Measurements from ENCODE around the gene NFE2L3. TPM values are rescaled to one million over a fixed set of nuclear protein-coding genes. Genes with fewer than 3 reads are reported as not detected.

Gene NFE2L3
- total RNA-seq (2021) = 8.5 and 8.6 TPM in 2 replicates
- Bru-seq, nascent RNA = percentile 51 among the genes with signal in this experiment
- BruChase-seq, experiment 1, labeled RNA remaining after a 2-hour chase = percentile 49 among the genes with signal in this experiment
- BruChase-seq, experiment 2, labeled RNA remaining after a 6-hour chase = percentile 53 among the genes with signal in this experiment
- long read RNA-seq, transcript NFE2L3-201 (4 exons, 3,686 nt) = major isoform, 22 of 25 reads
- long read RNA-seq, partial matches to known transcripts = 0 of 25 reads
- long read RNA-seq, other reads (novel, unspliced or antisense) = 3 of 25 reads

GRCh38 chr7:26151953-26152781 is at the start of gene NFE2L3:
Gene NFE2L3, plus strand, starts transcription at chr7:26152198. Its CDS starts 301 bp downstream, at chr7:26152499.
- H3K27me3 ChIP-seq (replicated peaks; ENCODE audit: insufficient read depth, low read depth, low read length, poor library complexity) = no peaks in the 10 kb centered on the region
- no peaks in the 10 kb centered on the region for H3K9me3 ChIP-seq (ENCODE audit: low read depth, low read length, poor library complexity, severe bottlenecking)
- intact Hi-C loops (cut with micrococcal nuclease; ENCODE audit: unreplicated experiment) = no loop called here
- H3K36me3 ChIP-seq (ENCODE audit: insufficient read depth, low read length, poor library complexity, severe bottlenecking) = no peaks in the 10 kb centered on the region
- TF ChIP-seq EZH2 (IDR thresholded peaks at IDR 0.05; ENCODE audit: borderline replicate concordance, low read depth, low read length, poor library complexity, severe bottlenecking) (no peak), CTCF (conservative IDR thresholded peaks at IDR 0.05; ENCODE audit: low read depth, low read length) (no peak)
- peak within 1 kb of the TSS; percentile 72 for H3K4me3 ChIP-seq (ENCODE audit: low read depth, low read length, poor library complexity, severe bottlenecking)
- no TSS peak for BruUV-seq (replicated peaks)
- ChIA-PET CTCF (interaction anchor here (0.6 kb wide), 2 partner anchors 42 to 87 kb away, joined by 3 to 6 read pairs; no protein-coding TSS in a partner anchor), POLR2A (ENCODE audit: low non-redundant PET) (interaction anchor here (0.6 to 1.0 kb wide), 2 partner anchors 53 to 61 kb away, joined by 3 read pairs; no protein-coding TSS in a partner anchor)
- peaks cover 13% of the 10 kb centered on the region for H3K4me1 ChIP-seq (ENCODE audit: insufficient read depth, low read length, poor library complexity, severe bottlenecking)
- no peak within 1 kb of the TSS for H3K27ac ChIP-seq (ENCODE audit: low read depth, low read length, poor library complexity, severe bottlenecking)
- peak; percentile 88 for DNase-seq (ENCODE audit: low spot score)

GRCh38 chr7:26103596-26103995 is 48.4 kb upstream of the NFE2L3 start:
- H3K27ac ChIP-seq (ENCODE audit: low read depth, low read length, poor library complexity, severe bottlenecking) = no peak overlapping the region
- ChIA-PET POLR2A (ENCODE audit: low non-redundant PET) (no interaction called here), CTCF (no interaction called here)
- intact Hi-C loops (cut with micrococcal nuclease; ENCODE audit: unreplicated experiment) = no loop called here
- no peaks in the 10 kb centered on the region for H3K36me3 ChIP-seq (ENCODE audit: insufficient read depth, low read length, poor library complexity, severe bottlenecking)
- H3K4me3 ChIP-seq (ENCODE audit: low read depth, low read length, poor library complexity, severe bottlenecking) = no peak overlapping the region
- TF ChIP-seq EZH2 (IDR thresholded peaks at IDR 0.05; ENCODE audit: borderline replicate concordance, low read depth, low read length, poor library complexity, severe bottlenecking) = no peak
- no peak for DNase-seq (ENCODE audit: low spot score)
- no peaks in the 10 kb centered on the region for H3K27me3 ChIP-seq (replicated peaks; ENCODE audit: insufficient read depth, low read depth, low read length, poor library complexity)
- BruUV-seq (replicated peaks) = no TSS peak
- H3K9me3 ChIP-seq (ENCODE audit: low read depth, low read length, poor library complexity, severe bottlenecking) = no peaks in the 10 kb centered on the region
- peaks cover 9% of the 10 kb centered on the region for H3K4me1 ChIP-seq (ENCODE audit: insufficient read depth, low read length, poor library complexity, severe bottlenecking)

DNA sequence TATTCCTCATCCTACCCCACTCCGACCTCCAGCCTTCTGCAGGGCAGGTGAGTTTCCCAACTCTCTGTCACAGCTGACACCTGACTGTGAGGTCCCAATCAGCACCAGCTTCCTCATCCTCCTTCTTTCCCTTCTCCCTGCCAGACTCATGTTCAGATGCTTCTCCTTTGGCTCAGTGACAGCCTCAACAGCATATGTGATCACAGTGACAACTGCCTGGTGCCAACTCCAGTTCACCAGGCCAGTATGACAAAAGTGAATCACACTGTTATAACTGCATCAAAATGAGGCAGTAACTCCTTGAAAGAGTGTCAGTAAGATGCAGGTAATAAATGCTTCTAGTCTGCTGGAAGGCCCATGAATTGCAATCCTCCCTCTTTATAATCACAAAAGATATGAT is 46.8 kb upstream of the NFE2L3 start:
- Histone ChIP-seq H3K27me3 (replicated peaks; ENCODE audit: insufficient read depth, low read depth, low read length, poor library complexity) (no peaks in the 10 kb centered on the region), H3K27ac (ENCODE audit: low read depth, low read length, poor library complexity, severe bottlenecking) (no peak overlapping the region), H3K36me3 (ENCODE audit: insufficient read depth, low read length, poor library complexity, severe bottlenecking) (no peaks in the 10 kb centered on the region), H3K4me1 (ENCODE audit: insufficient read depth, low read length, poor library complexity, severe bottlenecking) (peaks cover 9% of the 10 kb centered on the region), H3K9me3 (ENCODE audit: low read depth, low read length, poor library complexity, severe bottlenecking) (no peaks in the 10 kb centered on the region), H3K4me3 (ENCODE audit: low read depth, low read length, poor library complexity, severe bottlenecking) (no peak overlapping the region)
- ChIA-PET CTCF (no interaction called here), POLR2A (ENCODE audit: low non-redundant PET) (no interaction called here)
- intact Hi-C loops (cut with micrococcal nuclease; ENCODE audit: unreplicated experiment) = no loop called here
- no TSS peak for BruUV-seq (replicated peaks)
- no peak for DNase-seq (ENCODE audit: low spot score)
- TF ChIP-seq CTCF (conservative IDR thresholded peaks at IDR 0.05; ENCODE audit: low read depth, low read length) = no peak
- TF ChIP-seq EZH2 (IDR thresholded peaks at IDR 0.05; ENCODE audit: borderline replicate concordance, low read depth, low read length, poor library complexity, severe bottlenecking) = no peak

Measured in A673 (cell line).